GM18520 (cell line): Measurements from ENCODE around the gene RECK.
"Not testable (repeated sequence)": the region's sequence is repeated elsewhere in the genome, so short reads cannot be mapped to it uniquely, and the experiment has no call there.

Experiments
- ATAC-seq: cut with Tn5 transposase; IDR thresholded peaks from one replicate; pipeline ENCODE4 v1.9.1; 2021; ENCODE audit not compliant: unreplicated experiment

Gene RECK

DNA sequence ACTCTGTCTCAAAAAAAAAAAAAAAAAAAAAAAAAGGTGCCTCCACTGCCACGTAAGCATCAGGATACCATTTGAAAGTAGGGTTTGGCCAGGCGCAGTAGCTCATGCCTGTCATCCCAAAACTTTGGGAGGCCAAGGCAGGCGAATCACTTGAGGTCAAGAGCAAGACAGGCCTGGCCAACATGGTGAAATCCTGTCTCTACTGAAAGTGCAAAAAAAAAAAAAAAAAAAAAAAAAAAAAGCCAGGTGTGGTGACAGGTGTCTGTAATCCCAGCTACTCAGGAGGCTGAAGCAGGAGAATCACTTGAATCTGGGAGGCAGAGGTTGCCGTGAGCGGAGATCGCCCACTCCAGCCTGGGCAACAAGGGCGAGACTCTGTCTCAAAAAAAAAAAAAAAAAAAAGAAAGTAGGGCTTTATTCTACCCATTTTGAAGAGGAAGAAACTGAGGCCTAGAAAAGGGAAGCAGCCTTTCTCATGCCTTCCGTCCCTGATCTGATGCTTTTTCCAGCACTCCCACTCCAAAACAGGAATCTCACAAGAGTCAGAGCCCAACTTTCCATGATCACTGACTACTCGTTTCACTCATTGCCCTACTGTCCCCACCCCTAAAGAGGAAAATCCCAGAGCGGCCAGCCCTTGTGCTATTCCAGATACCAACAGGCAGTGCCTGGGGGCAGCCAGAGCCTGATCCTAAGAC, 116.2 kb downstream of the RECK start:
- ATAC-seq: no peak

- no peak for ATAC-seq
Observed at GRCh38 chr9:36153746-36154145, 117.0 kb downstream of the RECK start.

DNA sequence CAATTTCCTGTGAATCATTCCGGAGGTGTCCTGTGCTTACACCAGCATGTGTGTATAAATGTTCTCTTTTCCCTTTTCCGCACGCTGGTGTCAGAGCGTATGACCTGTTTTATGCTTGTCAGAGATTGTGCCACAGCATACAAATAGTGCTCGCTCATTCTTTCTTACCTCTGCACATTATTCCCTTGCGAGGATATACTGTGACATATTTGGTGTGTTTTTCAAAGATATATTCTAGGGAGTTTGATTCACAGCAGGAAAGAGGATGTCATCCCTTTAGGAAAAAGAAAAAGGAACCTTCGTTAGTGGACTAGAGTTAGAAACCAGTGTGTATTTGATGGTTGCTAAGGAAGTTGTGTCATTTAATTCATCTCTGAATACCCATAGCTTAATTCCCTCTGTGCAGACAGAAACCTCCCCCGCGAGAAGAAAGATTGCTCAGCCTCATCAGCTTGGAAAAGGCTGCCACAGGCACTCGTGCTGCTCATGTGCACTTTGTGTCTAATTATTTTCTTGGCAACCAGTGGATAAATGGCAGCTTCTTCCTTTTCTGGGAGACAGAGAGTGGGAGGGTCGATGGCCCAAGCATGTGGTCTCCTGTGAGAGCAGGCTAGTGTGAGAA, 117.7 kb downstream of the RECK start:
- no peak for ATAC-seq

GRCh38 chr9:36156116-36156515, 119.4 kb downstream of the RECK start:
- ATAC-seq: no peak

GRCh38 chr9:36158122-36158521, 121.4 kb downstream of the RECK start:
- no peak for ATAC-seq

- ATAC-seq: no peak
Observed at GRCh38 chr9:36158917-36159316, 122.2 kb downstream of the RECK start.

DNA sequence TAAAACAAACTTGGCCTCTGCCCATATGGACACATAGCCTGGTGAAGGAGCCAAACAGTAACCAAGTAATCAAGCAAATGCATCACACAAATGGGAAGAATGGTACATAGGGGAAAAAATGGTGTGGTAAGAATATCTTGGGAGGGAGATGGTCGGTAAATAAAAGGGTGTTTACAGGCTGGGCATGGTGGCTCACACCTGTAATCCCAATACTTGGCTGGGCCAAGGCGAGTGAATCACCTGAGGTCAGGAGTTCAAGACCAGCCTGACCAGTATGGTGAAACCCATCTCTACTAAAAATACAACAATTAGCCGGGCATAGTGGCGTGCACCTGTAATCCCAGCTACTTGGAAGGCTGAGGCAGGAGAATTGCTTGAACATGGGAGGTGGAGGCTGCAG, 122.8 kb downstream of the RECK start:
- not testable (repeated sequence) for ATAC-seq

DNA sequence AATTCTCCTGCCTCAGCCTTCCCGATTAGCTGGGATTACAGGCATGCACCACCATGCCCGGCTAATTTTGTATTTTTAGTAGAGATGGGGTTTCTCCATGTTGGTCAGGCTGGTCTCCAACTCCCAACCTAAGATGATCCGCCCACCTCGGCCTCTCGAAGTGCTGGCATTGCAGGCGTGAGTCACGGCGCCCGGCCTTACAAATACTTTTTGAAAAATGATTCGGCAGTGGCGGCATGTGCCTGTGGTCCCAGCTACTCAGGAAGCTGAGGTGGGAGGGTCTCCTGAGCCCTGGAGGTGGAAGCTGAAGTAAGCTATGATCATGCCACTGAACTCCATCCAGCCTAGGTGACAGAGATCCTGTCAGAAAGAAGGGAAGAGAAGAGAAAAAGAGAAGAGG, 123.4 kb downstream of the RECK start:
- not testable (repeated sequence) for ATAC-seq

DNA sequence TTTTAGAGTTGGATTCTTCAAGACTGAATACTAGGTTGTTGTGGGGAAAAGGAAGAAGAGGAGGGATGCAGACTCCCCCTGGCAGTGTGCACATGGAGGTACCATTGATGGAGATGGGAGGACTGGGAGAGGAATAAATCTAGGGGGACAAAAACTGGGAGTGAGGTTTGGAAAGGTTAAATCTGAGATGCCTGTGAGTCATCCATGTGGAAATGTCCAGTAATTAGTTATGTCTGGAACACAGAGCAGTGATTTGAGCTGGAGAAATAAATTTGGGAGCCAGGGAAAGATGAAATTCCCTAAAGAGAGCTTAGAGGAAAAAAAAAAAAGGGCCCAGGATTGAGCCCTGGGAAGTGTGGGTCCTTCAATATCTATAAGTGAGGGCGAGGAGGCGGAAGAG, 124.5 kb downstream of the RECK start:
- no peak for ATAC-seq

DNA sequence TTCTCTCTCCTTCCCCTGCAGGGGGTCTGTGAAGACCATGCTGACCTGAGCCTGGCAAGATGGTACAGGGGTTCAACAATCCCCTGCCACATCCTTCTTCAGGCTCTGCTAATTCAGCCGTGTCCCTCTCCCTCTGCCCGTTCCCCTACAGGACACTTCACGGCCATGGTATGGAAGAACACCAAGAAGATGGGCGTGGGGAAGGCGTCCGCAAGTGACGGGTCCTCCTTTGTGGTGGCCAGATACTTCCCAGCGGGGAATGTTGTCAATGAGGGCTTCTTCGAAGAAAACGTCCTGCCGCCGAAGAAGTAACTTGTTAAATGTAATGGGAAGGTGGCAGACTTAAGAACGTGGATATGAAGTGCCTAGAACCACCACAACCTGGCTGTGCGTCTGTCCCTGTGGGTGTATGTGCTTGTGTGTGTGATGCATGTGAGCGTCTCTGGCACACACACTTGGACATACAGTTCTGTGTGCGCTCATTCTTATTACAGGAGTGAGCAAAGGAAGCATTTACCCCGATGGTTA, 125.6 kb downstream of the RECK start:
- no peak for ATAC-seq

GRCh38 chr9:36163049-36163785, 126.5 kb downstream of the RECK start:
- no peak for ATAC-seq

- no peak for ATAC-seq
Observed at GRCh38 chr9:36163786-36164170, 127.1 kb downstream of the RECK start.

DNA sequence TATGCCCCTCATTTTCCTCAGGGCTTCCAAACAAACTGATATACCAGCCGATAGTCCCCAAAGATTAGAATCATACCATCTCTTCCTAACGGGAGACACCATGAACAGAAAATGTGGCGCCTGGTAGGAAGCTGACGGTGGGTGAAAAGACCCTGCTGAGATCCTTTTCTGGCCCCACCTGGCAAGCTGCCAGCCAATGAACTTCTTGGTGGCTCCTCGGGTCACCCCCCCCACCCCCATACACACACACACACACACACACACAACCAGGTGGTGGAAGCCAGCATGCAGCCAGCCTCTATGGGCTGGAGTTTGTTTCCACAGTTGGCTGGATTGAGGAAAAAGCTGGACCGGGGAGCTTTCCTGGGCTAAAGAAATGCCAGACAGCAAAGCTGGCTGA, 127.7 kb downstream of the RECK start:
- ATAC-seq: no peak

DNA sequence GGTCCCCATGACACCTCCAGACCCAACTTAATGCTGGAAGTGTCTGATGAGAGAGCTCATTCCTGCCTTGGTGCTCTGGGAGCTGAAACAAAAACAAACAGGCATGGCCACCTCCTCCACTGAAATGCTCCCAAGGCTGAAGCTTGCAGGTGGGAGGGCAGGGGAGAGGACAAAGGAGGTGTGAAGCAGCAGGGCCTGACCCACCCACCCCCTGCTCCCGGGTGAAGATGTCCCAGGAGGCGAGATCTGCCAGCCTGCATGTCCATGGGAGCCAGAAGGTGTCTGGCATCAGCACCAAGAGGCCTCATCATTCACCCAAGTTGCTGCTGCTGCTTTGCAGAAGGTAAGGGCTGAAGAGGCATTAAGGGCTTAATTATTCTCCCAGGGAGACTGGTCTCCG, 128.3 kb downstream of the RECK start:
- no peak for ATAC-seq

- ATAC-seq: no peak
Observed at GRCh38 chr9:36165826-36166167, 129.1 kb downstream of the RECK start.

DNA sequence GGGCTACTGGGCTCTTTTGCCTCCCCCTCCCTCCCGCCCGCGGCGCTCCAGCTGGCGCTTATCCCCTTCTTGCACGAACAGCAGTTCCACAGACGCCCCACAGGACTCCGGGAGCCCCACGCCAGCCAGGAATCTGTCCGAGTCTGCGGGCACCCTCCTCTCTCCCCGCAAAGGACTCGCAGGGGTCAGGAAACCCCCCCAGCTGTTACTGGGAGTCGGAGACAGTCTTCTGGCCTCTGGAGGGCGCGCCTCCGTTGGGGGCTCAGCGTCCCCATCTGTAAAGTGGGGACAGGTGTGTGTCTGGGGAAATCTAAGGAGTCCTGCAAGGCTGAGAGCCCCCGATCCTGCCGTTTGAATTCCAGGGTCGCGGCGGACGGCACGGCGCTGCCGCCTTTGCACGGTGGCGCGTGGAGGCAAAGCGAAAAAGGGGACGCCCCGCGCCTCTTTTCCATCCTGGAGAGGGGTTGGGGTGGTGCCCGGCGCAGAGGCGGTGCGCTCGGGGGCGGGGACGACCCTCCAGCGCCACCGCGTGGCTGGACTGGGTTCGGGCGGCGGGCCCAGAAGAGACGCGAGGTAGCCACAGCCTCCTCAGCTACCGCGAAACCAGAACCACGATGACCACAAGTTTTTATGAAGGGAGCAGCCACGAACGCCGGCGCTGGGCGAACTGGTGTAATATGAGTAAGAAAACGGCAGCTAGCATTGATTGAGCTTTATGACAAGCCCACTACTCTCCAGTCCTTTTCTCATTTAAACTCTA, 129.6 kb downstream of the RECK start:
- peak; percentile 65 for ATAC-seq

DNA sequence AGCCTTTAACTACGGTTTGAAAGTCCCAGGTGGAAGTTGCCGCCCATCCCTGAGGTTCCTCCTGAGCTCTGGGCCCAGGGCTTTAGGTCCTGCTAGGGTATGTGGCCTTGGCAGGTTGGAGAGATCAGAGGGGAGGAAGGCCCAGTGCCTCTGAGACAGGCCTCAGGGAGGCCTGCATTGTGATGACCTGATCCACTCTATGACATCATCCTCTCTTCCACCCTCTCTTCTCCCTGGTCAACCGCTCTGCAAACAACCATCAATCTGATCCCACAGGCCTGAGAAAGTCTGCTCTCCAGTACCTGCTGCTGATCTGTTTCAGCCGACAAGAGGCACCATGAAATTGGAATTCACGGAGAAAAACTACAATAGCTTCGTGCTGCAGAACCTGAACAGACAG, 132.5 kb downstream of the RECK start, which contains the start of gene CCIN:
CCIN (plus strand) TSS at position 223 of the 400 bp plus-strand sequence; CDS start at position 338, 115 bp downstream.
- no peak for ATAC-seq

GRCh38 chr9:36169708-36170107, 133.0 kb downstream of the RECK start:
- no peak for ATAC-seq

DNA sequence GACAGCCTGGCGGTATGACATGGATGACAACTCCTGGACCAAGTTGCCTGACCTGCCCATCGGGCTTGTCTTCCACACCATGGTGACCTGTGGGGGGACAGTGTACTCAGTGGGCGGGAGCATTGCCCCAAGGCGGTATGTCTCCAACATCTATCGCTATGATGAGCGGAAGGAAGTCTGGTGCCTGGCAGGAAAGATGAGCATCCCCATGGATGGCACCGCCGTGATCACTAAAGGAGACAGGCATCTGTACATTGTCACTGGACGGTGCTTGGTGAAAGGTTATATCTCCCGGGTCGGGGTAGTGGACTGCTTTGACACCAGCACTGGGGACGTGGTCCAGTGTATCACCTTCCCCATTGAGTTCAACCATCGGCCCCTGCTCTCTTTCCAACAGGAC, 133.8 kb downstream of the RECK start:
- ATAC-seq: no peak

GRCh38 chr9:36173861-36174260, 137.1 kb downstream of the RECK start:
- ATAC-seq: no peak
